HEK293 (cell line): ENCODE results near the gene FBN2.

Experiments
- CTCF ChIA-PET: fragments of 350-600 bp; formaldehyde crosslinking; extraction: SDS; loops from one replicate; lab custom pipeline; 2021; ENCODE audit warnings: antibody characterized with exemption; lab: Yijun Ruan, JAX
- POLR2A ChIA-PET: fragments of 300-600 bp; formaldehyde crosslinking; extraction: SDS; loops from one replicate; lab custom pipeline; 2020; ENCODE audit warnings: antibody characterized with exemption, inconsistent platforms; lab: Yijun Ruan, JAX
- H3K27ac ChIP-seq: fragments of 200-500 bp; sonication (Bioruptor generic); 2 replicates; pipeline ENCODE4 v1.5.1; 2014; ENCODE audit warnings: low read depth, low read length, control low read depth, inconsistent platforms; ENCODE audit errors: extremely low read depth
- H3K36me3 ChIP-seq, 2 experiments: fragments of 200-500 bp in 1 of 2; sonication (Bioruptor generic) in 1 of 2; 1 replicate in 1 of 2; 2 replicates in 1 of 2; pipeline ENCODE4 v1.5.1; 2014 to 2017; ENCODE audit warnings: inconsistent platforms in 2 of 2, low read length in 2 of 2; ENCODE audit not compliant: control insufficient read depth in 2 of 2, insufficient read depth in 1 of 2
- H3K4me1 ChIP-seq: fragments of 200-500 bp; sonication (Bioruptor generic); 2 replicates; pipeline ENCODE4 v1.5.1; 2014; ENCODE audit warnings: mild to moderate bottlenecking, low read length, inconsistent platforms; ENCODE audit not compliant: control insufficient read depth, insufficient read depth
- H3K4me3 ChIP-seq: 2 replicates; pipeline ENCODE4 v1.5.1; 2011; ENCODE audit warnings: low read depth, mild to moderate bottlenecking, control low read depth, low read length, moderate library complexity
- H3K9me3 ChIP-seq: fragments of 200-500 bp; sonication (Bioruptor generic); 2 replicates; pipeline ENCODE4 v1.5.1; 2014; ENCODE audit warnings: low read depth, low read length, inconsistent platforms; ENCODE audit not compliant: control insufficient read depth, insufficient read depth
- GLI2 ChIP-seq: fragments of 450-650 bp; formaldehyde crosslinking; IDR thresholded peaks from 2 replicates; pipeline ENCODE4; 2017; ENCODE audit warnings: missing biosample characterization, missing genetic modification characterization, low read depth, borderline replicate concordance
- GLIS1 ChIP-seq: fragments of 450-650 bp; formaldehyde crosslinking; IDR thresholded peaks from 2 replicates; pipeline ENCODE4 v1.5.1; 2016; ENCODE audit warnings: missing biosample characterization, missing genetic modification characterization
- HOXD13 ChIP-seq: sonication (generic); formaldehyde crosslinking; IDR thresholded peaks from 2 replicates; pipeline ENCODE4 v1.8.0; 2022; ENCODE audit warnings: missing genetic modification reagents, borderline replicate concordance
- MYNN ChIP-seq: fragments of 450-650 bp; formaldehyde crosslinking; IDR thresholded peaks from 2 replicates; pipeline ENCODE4 v1.5.1; 2016; ENCODE audit warnings: missing biosample characterization, missing genetic modification characterization, borderline replicate concordance
- ZBTB7A ChIP-seq: fragments of 450-650 bp; formaldehyde crosslinking; IDR thresholded peaks from 2 replicates; pipeline ENCODE4 v1.5.1; 2016; ENCODE audit warnings: low read depth, missing biosample characterization, missing genetic modification characterization
- ZBTB8A ChIP-seq: fragments of 450-650 bp; formaldehyde crosslinking; IDR thresholded peaks from 2 replicates; pipeline ENCODE4 v1.5.1; 2016; ENCODE audit warnings: missing biosample characterization, missing genetic modification characterization
- ZEB2 ChIP-seq: fragments of 450-650 bp; formaldehyde crosslinking; IDR thresholded peaks from 2 replicates; pipeline ENCODE4 v1.5.1; 2016; ENCODE audit warnings: missing biosample characterization, missing genetic modification characterization
- ZNF10 ChIP-seq: fragments of 450-650 bp; formaldehyde crosslinking; IDR thresholded peaks from 2 replicates; pipeline ENCODE4 v1.5.1; 2017; ENCODE audit warnings: missing biosample characterization, missing genetic modification characterization
- ZNF146 ChIP-seq: fragments of 450-650 bp; formaldehyde crosslinking; IDR thresholded peaks from 2 replicates; pipeline ENCODE4 v1.5.1; 2016; ENCODE audit warnings: missing biosample characterization, missing genetic modification characterization
- ZNF175 ChIP-seq: fragments of 450-650 bp; formaldehyde crosslinking; IDR thresholded peaks from 2 replicates; pipeline ENCODE4 v1.5.1; 2016; ENCODE audit warnings: missing biosample characterization, missing genetic modification characterization
- ZNF202 ChIP-seq: fragments of 450-650 bp; formaldehyde crosslinking; IDR thresholded peaks from 2 replicates; pipeline ENCODE4 v1.5.1; 2016; ENCODE audit warnings: missing biosample characterization, missing genetic modification characterization, borderline replicate concordance
- ZNF239 ChIP-seq: fragments of 450-650 bp; formaldehyde crosslinking; IDR thresholded peaks from 2 replicates; pipeline ENCODE4 v1.5.1; 2016; ENCODE audit warnings: missing biosample characterization, missing genetic modification characterization
- ZNF274 ChIP-seq, 2 experiments: fragments of 200-500 bp in 1 of 2; fragments of 450-650 bp in 1 of 2; sonication (Bioruptor generic) in 1 of 2; formaldehyde crosslinking in 1 of 2; IDR thresholded peaks; 2 replicates each; pipeline versions ENCODE4 v1.5.1 to v1.6.1; 2014 to 2016; ENCODE audit warnings: borderline replicate concordance in 1 of 2, inconsistent platforms in 1 of 2, low read length in 1 of 2, missing biosample characterization in 1 of 2, missing genetic modification characterization in 1 of 2
- ZNF350 ChIP-seq: fragments of 450-650 bp; formaldehyde crosslinking; IDR thresholded peaks from 2 replicates; pipeline ENCODE4 v1.5.0; 2017; ENCODE audit warnings: missing biosample characterization, mild to moderate bottlenecking, missing genetic modification characterization
- ZNF366 ChIP-seq: fragments of 450-650 bp; formaldehyde crosslinking; conservative IDR thresholded peaks from 2 replicates; pipeline ENCODE4 v1.5.1; 2016; ENCODE audit warnings: missing biosample characterization, missing genetic modification characterization
- ZNF510 ChIP-seq: fragments of 450-650 bp; formaldehyde crosslinking; IDR thresholded peaks from 2 replicates; pipeline ENCODE4 v1.5.1; 2018; ENCODE audit warnings: mild to moderate bottlenecking, missing genetic modification characterization, missing biosample characterization; ENCODE audit not compliant: insufficient replicate concordance
- ZNF558 ChIP-seq: fragments of 450-650 bp; formaldehyde crosslinking; IDR thresholded peaks from 2 replicates; pipeline ENCODE4 v1.5.1; 2016; ENCODE audit warnings: missing biosample characterization, missing genetic modification characterization
- ZNF623 ChIP-seq: fragments of 450-650 bp; formaldehyde crosslinking; IDR thresholded peaks from 2 replicates; pipeline ENCODE4 v1.5.1; 2016; ENCODE audit warnings: missing biosample characterization, missing genetic modification characterization
- ZNF654 ChIP-seq: fragments of 450-650 bp; formaldehyde crosslinking; IDR thresholded peaks from 2 replicates; pipeline ENCODE4 v1.5.1; 2016; ENCODE audit warnings: low read depth, missing biosample characterization, missing genetic modification characterization
- ZNF658 ChIP-seq: fragments of 450-650 bp; formaldehyde crosslinking; IDR thresholded peaks from 2 replicates; pipeline ENCODE4; 2016; ENCODE audit warnings: missing biosample characterization, missing genetic modification characterization
- ZNF664 ChIP-seq: fragments of 450-650 bp; formaldehyde crosslinking; IDR thresholded peaks from 2 replicates; pipeline ENCODE4 v1.5.1; 2016; ENCODE audit warnings: missing biosample characterization, missing genetic modification characterization
- ZNF776 ChIP-seq: fragments of 450-650 bp; formaldehyde crosslinking; IDR thresholded peaks from 2 replicates; pipeline ENCODE4 v1.5.0; 2017; ENCODE audit warnings: missing biosample characterization, missing genetic modification characterization, borderline replicate concordance
- ZNF792 ChIP-seq: fragments of 450-650 bp; formaldehyde crosslinking; IDR thresholded peaks from 2 replicates; pipeline ENCODE4 v1.5.1; 2016; ENCODE audit warnings: missing biosample characterization, missing genetic modification characterization
- ZNF830 ChIP-seq: fragments of 450-650 bp; IDR thresholded peaks from 2 replicates; pipeline ENCODE4 v1.5.0; 2018; ENCODE audit warnings: missing biosample characterization, missing genetic modification characterization, low read depth, mild to moderate bottlenecking, moderate library complexity
- TF ChIP-seq, protein P1 (sequence below): fragments of 450-650 bp; formaldehyde crosslinking; IDR thresholded peaks from 2 replicates; pipeline ENCODE4; 2016; ENCODE audit warnings: missing biosample characterization, missing genetic modification characterization
- TF ChIP-seq, protein P2 (sequence below): fragments of 450-650 bp; formaldehyde crosslinking; IDR thresholded peaks from 2 replicates; pipeline ENCODE4 v1.5.1; 2016; ENCODE audit warnings: missing biosample characterization, missing genetic modification characterization
- TF ChIP-seq, protein P3 (sequence below): fragments of 450-650 bp; formaldehyde crosslinking; IDR thresholded peaks from 2 replicates; pipeline ENCODE4 v1.5.1; 2016; ENCODE audit warnings: missing biosample characterization, missing genetic modification characterization
- TF ChIP-seq, protein P4 (sequence below): fragments of 450-650 bp; formaldehyde crosslinking; IDR thresholded peaks from 2 replicates; pipeline ENCODE4 v1.5.1; 2016; ENCODE audit warnings: missing biosample characterization, missing genetic modification characterization

Gene FBN2

DNA sequence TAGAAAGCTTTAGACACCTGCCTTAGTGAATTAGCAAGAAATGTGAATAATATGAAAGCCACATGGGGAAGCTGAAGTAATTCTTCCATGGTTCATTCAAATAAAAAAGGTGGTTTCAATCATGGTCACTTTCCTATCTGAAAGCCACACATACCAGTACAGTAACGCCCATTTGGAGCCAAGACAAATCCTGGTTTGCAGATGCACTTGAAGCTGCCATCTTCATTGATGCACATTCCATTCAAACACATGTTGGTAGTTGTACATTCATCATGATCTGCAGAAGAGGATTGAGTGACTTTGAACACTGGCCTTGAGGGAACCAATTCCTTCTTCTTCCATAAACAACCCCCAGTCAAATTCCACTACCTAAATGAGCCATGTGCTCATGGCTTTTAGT is 161.5 kb downstream of the FBN2 start:
- CTCF ChIA-PET = interaction anchor here (1.3 kb wide), 1 partner anchor 298 kb away, joined by 3 read pairs; no protein-coding TSS in a partner anchor
- POLR2A ChIA-PET = no interaction called here
- TF ChIP-seq MYNN (tag by site-specific recombination) (no peak), ZNF623 (tag by site-specific recombination) (no peak), ZNF366 (tag by site-specific recombination) (no peak), ZNF658 (tag by site-specific recombination) (no peak), ZNF830 (tag by site-specific recombination) (no peak), ZNF792 (tag by site-specific recombination) (no peak), ZBTB8A (no peak), ZNF776 (tag by site-specific recombination) (no peak), ZNF654 (tag by site-specific recombination) (no peak), ZNF350 (tag by site-specific recombination) (no peak), ZNF202 (tag by site-specific recombination) (no peak), ZNF239 (tag by site-specific recombination) (no peak), ZNF664 (tag by site-specific recombination) (no peak), ZNF274 (IDR thresholded peaks at IDR 0.05; ENCODE audit: low read length) (no peak), ZNF274 (tag by site-specific recombination; IDR thresholded peaks at IDR 0.05; ENCODE audit: borderline replicate concordance) (no peak), ZNF510 (no peak), ZBTB7A (tag by site-specific recombination) (no peak)
- TF ChIP-seq, protein P1, sequence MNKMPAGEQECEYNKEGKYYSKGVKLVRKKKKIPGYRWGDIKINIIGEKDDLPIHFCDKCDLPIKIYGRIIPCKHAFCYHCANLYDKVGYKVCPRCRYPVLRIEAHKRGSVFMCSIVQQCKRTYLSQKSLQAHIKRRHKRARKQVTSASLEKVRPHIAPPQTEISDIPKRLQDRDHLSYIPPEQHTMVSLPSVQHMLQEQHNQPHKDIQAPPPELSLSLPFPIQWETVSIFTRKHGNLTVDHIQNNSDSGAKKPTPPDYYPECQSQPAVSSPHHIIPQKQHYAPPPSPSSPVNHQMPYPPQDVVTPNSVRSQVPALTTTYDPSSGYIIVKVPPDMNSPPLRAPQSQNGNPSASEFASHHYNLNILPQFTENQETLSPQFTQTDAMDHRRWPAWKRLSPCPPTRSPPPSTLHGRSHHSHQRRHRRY (tag by site-specific recombination) = no peak
- TF ChIP-seq, protein P2, sequence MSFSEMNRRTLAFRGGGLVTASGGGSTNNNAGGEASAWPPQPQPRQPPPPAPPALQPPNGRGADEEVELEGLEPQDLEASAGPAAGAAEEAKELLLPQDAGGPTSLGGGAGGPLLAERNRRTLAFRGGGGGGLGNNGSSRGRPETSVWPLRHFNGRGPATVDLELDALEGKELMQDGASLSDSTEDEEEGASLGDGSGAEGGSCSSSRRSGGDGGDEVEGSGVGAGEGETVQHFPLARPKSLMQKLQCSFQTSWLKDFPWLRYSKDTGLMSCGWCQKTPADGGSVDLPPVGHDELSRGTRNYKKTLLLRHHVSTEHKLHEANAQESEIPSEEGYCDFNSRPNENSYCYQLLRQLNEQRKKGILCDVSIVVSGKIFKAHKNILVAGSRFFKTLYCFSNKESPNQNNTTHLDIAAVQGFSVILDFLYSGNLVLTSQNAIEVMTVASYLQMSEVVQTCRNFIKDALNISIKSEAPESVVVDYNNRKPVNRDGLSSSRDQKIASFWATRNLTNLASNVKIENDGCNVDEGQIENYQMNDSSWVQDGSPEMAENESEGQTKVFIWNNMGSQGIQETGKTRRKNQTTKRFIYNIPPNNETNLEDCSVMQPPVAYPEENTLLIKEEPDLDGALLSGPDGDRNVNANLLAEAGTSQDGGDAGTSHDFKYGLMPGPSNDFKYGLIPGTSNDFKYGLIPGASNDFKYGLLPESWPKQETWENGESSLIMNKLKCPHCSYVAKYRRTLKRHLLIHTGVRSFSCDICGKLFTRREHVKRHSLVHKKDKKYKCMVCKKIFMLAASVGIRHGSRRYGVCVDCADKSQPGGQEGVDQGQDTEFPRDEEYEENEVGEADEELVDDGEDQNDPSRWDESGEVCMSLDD (tag by site-specific recombination) = no peak
- TF ChIP-seq, protein P3, sequence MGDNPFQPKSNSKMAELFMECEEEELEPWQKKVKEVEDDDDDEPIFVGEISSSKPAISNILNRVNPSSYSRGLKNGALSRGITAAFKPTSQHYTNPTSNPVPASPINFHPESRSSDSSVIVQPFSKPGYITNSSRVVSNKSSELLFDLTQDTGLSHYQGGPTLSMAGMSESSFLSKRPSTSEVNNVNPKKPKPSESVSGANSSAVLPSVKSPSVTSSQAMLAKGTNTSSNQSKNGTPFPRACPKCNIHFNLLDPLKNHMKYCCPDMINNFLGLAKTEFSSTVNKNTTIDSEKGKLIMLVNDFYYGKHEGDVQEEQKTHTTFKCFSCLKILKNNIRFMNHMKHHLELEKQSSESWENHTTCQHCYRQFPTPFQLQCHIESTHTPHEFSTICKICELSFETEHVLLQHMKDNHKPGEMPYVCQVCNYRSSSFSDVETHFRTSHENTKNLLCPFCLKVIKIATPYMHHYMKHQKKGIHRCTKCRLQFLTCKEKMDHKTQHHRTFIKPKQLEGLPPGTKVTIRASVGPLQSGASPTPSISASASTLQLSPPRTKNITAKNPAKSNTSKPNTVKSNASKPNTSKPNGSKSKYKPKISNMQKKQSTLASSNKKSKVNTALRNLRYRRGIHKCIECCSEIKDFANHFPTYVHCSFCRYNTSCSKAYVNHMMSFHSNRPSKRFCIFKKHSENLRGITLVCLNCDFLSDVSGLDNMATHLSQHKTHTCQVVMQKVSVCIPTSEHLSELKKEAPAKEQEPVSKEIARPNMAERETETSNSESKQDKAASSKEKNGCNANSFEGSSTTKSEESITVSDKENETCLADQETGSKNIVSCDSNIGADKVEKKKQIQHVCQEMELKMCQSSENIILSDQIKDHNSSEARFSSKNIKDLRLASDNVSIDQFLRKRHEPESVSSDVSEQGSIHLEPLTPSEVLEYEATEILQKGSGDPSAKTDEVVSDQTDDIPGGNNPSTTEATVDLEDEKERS (tag by site-specific recombination) = no peak

DNA sequence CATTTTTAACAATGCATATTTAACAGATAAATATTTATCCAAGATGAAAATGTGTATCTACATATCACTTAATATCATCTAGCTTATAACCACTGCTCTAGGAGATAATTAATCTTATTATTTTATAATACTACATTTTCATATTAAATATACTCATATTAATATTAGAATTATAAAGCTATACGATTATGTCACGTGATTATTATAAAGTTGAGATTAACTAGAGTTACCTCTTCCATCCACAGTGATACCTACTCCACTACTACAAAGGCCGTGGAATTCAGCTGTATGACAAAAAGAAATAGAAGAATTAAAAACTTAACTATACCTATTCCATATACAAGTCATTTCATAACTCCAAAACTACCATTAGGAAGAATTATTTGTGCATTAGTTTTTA is 171.9 kb downstream of the FBN2 start:
- H3K27ac ChIP-seq = no peak overlapping the region
- no peaks in the 10 kb centered on the region for H3K9me3 ChIP-seq
- no peak overlapping the region for H3K4me3 ChIP-seq
- peaks cover 33 to 39% of the 10 kb centered on the region in 2 experiments for H3K36me3 ChIP-seq
- no peaks in the 10 kb centered on the region for H3K4me1 ChIP-seq
- POLR2A ChIA-PET = no interaction called here
- CTCF ChIA-PET = no interaction called here
- no peak for TF ChIP-seq ZNF175
- no peak for TF ChIP-seq GLIS1 (tag by site-specific recombination)
- no peak for TF ChIP-seq ZNF146 (tag by site-specific recombination)
- TF ChIP-seq HOXD13 (CRISPR knock-in tag) = no peak
- no peak for TF ChIP-seq ZNF10 (tag by site-specific recombination)
- TF ChIP-seq ZNF558 (tag by site-specific recombination) = no peak
- no peak for TF ChIP-seq ZEB2 (tag by site-specific recombination)
- TF ChIP-seq, protein P4, sequence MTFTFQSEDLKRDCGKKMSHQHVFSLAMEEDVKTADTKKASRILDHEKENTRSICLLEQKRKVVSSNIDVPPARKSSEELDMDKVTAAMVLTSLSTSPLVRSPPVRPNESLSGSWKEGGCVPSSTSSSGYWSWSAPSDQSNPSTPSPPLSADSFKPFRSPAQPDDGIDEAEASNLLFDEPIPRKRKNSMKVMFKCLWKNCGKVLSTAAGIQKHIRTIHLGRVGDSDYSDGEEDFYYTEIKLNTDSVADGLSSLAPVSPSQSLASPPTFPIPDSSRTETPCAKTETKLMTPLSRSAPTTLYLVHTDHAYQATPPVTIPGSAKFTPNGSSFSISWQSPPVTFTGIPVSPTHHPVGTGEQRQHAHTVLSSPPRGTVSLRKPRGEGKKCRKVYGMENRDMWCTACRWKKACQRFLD = no peak
- TF ChIP-seq ZNF658 (tag by site-specific recombination) = no peak
- TF ChIP-seq GLI2 = no peak

More for the DNA sequence above, 161.5 kb downstream of the FBN2 start:
- H3K27ac ChIP-seq = no peak overlapping the region
- H3K4me3 ChIP-seq = no peak overlapping the region
- H3K4me1 ChIP-seq = peaks cover 9% of the 10 kb centered on the region
- H3K9me3 ChIP-seq = no peaks in the 10 kb centered on the region
- peaks cover 12 to 33% of the 10 kb centered on the region in 2 experiments for H3K36me3 ChIP-seq
